Adrenal gland (tissue), 5 donors: ENCODE results near the gene CLIP2.
"Not testable (repeated sequence)": the region's sequence is repeated elsewhere in the genome, so short reads cannot be mapped to it uniquely, and the experiment has no call there.

Experiments used
- POLR2A ChIP-seq, 2 donors: fragments of 450-650 bp; IDR thresholded peaks; one replicate each; pipeline ENCODE4 v1.6.1; 2017; ENCODE audit warnings: antibody characterized with exemption in 2 of 2, mild to moderate bottlenecking in 2 of 2, moderate library complexity in 1 of 2
- TF ChIP-seq, protein P1 (sequence below), 6 experiments: fragments of 450-650 bp in 4 of 6; fragments of 200-600 bp in 2 of 6; sonication (generic) in 1 of 6; IDR thresholded peaks; 1 replicate in 5 of 6; 2 replicates in 1 of 6; pipeline versions ENCODE4 v1.5.1 to v1.8.0; 2016 to 2021; ENCODE audit warnings: antibody characterized with exemption in 6 of 6, mild to moderate bottlenecking in 2 of 6, moderate library complexity in 1 of 6
- donor health status: DM: no; HTN: no; CAD: no.

- TF ChIP-seq, protein P1, sequence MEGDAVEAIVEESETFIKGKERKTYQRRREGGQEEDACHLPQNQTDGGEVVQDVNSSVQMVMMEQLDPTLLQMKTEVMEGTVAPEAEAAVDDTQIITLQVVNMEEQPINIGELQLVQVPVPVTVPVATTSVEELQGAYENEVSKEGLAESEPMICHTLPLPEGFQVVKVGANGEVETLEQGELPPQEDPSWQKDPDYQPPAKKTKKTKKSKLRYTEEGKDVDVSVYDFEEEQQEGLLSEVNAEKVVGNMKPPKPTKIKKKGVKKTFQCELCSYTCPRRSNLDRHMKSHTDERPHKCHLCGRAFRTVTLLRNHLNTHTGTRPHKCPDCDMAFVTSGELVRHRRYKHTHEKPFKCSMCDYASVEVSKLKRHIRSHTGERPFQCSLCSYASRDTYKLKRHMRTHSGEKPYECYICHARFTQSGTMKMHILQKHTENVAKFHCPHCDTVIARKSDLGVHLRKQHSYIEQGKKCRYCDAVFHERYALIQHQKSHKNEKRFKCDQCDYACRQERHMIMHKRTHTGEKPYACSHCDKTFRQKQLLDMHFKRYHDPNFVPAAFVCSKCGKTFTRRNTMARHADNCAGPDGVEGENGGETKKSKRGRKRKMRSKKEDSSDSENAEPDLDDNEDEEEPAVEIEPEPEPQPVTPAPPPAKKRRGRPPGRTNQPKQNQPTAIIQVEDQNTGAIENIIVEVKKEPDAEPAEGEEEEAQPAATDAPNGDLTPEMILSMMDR (IDR thresholded peaks at IDR 0.05): not testable (repeated sequence)
- not testable (repeated sequence) for TF ChIP-seq POLR2A (IDR thresholded peaks at IDR 0.05)
Observed at GRCh38 chr7:74384854-74385253, 95.6 kb downstream of the CLIP2 start.
